Measurements from ENCODE around the gene CNN3. TPM values are rescaled to one million over a fixed set of nuclear protein-coding genes. Genes with fewer than 3 reads are reported as not detected.

The CNN3 gene
- total RNA-seq, 1 experiment from 2014 or later = 260 TPM

GRCh38 chr1:94862718-94863117 is 64.2 kb downstream of the CNN3 start:
- no peak overlapping the region for H3K4me3 ChIP-seq (ENCODE audit: low read depth, low read length, poor library complexity, severe bottlenecking)
- POLR2A ChIA-PET (ENCODE audit: low non-redundant PET) = no interaction called here
- TF ChIP-seq, protein P1, sequence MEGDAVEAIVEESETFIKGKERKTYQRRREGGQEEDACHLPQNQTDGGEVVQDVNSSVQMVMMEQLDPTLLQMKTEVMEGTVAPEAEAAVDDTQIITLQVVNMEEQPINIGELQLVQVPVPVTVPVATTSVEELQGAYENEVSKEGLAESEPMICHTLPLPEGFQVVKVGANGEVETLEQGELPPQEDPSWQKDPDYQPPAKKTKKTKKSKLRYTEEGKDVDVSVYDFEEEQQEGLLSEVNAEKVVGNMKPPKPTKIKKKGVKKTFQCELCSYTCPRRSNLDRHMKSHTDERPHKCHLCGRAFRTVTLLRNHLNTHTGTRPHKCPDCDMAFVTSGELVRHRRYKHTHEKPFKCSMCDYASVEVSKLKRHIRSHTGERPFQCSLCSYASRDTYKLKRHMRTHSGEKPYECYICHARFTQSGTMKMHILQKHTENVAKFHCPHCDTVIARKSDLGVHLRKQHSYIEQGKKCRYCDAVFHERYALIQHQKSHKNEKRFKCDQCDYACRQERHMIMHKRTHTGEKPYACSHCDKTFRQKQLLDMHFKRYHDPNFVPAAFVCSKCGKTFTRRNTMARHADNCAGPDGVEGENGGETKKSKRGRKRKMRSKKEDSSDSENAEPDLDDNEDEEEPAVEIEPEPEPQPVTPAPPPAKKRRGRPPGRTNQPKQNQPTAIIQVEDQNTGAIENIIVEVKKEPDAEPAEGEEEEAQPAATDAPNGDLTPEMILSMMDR (conservative IDR thresholded peaks at IDR 0.05; ENCODE audit: low read depth, low read length) = no peak
- TF ChIP-seq EZH2 (IDR thresholded peaks at IDR 0.05; ENCODE audit: borderline replicate concordance, low read depth, low read length, poor library complexity, severe bottlenecking) = no peak
- H3K4me1 ChIP-seq (ENCODE audit: insufficient read depth, low read length, poor library complexity, severe bottlenecking) = peaks cover 6% of the 10 kb centered on the region
- intact Hi-C loops (cut with micrococcal nuclease; ENCODE audit: unreplicated experiment) = no loop called here
- no peaks in the 10 kb centered on the region for H3K9me3 ChIP-seq (ENCODE audit: low read depth, low read length, poor library complexity, severe bottlenecking)
- no peaks in the 10 kb centered on the region for H3K27me3 ChIP-seq (replicated peaks; ENCODE audit: insufficient read depth, low read depth, low read length, poor library complexity)
- H3K36me3 ChIP-seq (ENCODE audit: insufficient read depth, low read length, poor library complexity, severe bottlenecking) = no peaks in the 10 kb centered on the region
- no TSS peak for BruUV-seq (replicated peaks)
- no peak for DNase-seq (ENCODE audit: low spot score)
- CTCF ChIA-PET = interaction anchor here (1.0 kb wide), 2 partner anchors 8 to 179 kb away, joined by 3 to 5 read pairs; no protein-coding TSS in a partner anchor
- no peak overlapping the region for H3K27ac ChIP-seq (ENCODE audit: low read depth, low read length, poor library complexity, severe bottlenecking)

DNA sequence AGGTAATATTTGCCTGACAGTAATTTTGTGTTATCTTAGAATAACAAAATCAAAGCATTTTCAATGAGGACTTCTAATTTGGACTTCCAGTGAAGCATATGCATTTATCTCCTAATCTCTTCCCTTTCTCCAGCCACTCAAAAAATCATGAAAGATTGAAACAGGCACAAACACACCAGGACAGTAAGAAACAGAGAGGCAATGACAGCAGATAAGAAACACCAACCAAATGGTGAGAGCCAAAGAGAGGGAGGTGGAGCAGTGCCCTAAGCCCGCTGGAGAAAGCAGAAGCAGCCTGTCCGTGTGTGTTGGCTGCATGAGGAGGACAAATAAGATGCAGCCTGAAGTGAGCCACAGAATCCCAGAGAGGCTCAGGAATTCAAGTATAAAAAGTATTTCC is 67.7 kb downstream of the CNN3 start:
- ChIA-PET POLR2A (ENCODE audit: low non-redundant PET) (no interaction called here), CTCF (no interaction called here)
- H3K4me1 ChIP-seq (ENCODE audit: insufficient read depth, low read length, poor library complexity, severe bottlenecking) = no peaks in the 10 kb centered on the region
- H3K27ac ChIP-seq (ENCODE audit: low read depth, low read length, poor library complexity, severe bottlenecking) = no peak overlapping the region
- intact Hi-C loops (cut with micrococcal nuclease; ENCODE audit: unreplicated experiment) = no loop called here
- H3K27me3 ChIP-seq (replicated peaks; ENCODE audit: insufficient read depth, low read depth, low read length, poor library complexity) = no peaks in the 10 kb centered on the region
- H3K36me3 ChIP-seq (ENCODE audit: insufficient read depth, low read length, poor library complexity, severe bottlenecking) = no peaks in the 10 kb centered on the region
- no peak overlapping the region for H3K4me3 ChIP-seq (ENCODE audit: low read depth, low read length, poor library complexity, severe bottlenecking)
- H3K9me3 ChIP-seq (ENCODE audit: low read depth, low read length, poor library complexity, severe bottlenecking) = no peaks in the 10 kb centered on the region
- DNase-seq (ENCODE audit: low spot score) = no peak
- TF ChIP-seq, protein P1 (conservative IDR thresholded peaks at IDR 0.05; ENCODE audit: low read depth, low read length) = no peak
- TF ChIP-seq EZH2 (IDR thresholded peaks at IDR 0.05; ENCODE audit: borderline replicate concordance, low read depth, low read length, poor library complexity, severe bottlenecking) = no peak
- BruUV-seq (replicated peaks) = no TSS peak

DNA sequence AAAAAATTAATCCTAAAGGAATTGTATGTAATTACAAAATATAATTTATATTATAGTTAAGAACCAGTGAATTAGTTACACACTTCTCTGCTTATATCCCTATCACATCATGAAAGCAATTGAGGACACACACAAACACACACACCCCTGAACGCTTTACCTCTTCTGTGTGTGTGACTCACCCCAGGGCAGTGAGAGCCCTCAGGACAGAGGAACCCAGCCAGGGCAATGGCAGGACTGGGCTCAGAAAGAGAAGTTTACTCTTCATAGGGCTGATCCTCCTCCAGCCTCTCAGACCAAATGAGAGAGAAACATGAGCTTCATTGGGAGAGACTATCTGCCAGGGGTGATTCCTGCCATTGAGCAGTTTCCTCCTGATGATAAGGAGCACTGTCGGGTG is 68.6 kb downstream of the CNN3 start:
- DNase-seq (ENCODE audit: low spot score) = no peak
- Histone ChIP-seq H3K27me3 (replicated peaks; ENCODE audit: insufficient read depth, low read depth, low read length, poor library complexity) (no peaks in the 10 kb centered on the region), H3K4me3 (ENCODE audit: low read depth, low read length, poor library complexity, severe bottlenecking) (no peak overlapping the region), H3K27ac (ENCODE audit: low read depth, low read length, poor library complexity, severe bottlenecking) (no peak overlapping the region), H3K36me3 (ENCODE audit: insufficient read depth, low read length, poor library complexity, severe bottlenecking) (no peaks in the 10 kb centered on the region), H3K4me1 (ENCODE audit: insufficient read depth, low read length, poor library complexity, severe bottlenecking) (no peaks in the 10 kb centered on the region), H3K9me3 (ENCODE audit: low read depth, low read length, poor library complexity, severe bottlenecking) (no peaks in the 10 kb centered on the region)
- CTCF ChIA-PET = no interaction called here
- no TSS peak for BruUV-seq (replicated peaks)
- TF ChIP-seq, protein P1 (conservative IDR thresholded peaks at IDR 0.05; ENCODE audit: low read depth, low read length) = no peak
- TF ChIP-seq EZH2 (IDR thresholded peaks at IDR 0.05; ENCODE audit: borderline replicate concordance, low read depth, low read length, poor library complexity, severe bottlenecking) = no peak
- POLR2A ChIA-PET (ENCODE audit: low non-redundant PET) = no interaction called here
- intact Hi-C loops (cut with micrococcal nuclease; ENCODE audit: unreplicated experiment) = no loop called here
